ENCODE measurements around the gene ZMYND15. TPM values are rescaled to one million over a fixed set of nuclear protein-coding genes. Genes with fewer than 3 reads are reported as not detected.
A peak's percentile ranks its signal among the peaks of the same experiment; 100 is the strongest.

The ZMYND15 gene
- total and polyA plus RNA-seq, 2 of the 4 experiments (the other 2 are of a cell fraction): 0.07 TPM; not detected in 1

DNA sequence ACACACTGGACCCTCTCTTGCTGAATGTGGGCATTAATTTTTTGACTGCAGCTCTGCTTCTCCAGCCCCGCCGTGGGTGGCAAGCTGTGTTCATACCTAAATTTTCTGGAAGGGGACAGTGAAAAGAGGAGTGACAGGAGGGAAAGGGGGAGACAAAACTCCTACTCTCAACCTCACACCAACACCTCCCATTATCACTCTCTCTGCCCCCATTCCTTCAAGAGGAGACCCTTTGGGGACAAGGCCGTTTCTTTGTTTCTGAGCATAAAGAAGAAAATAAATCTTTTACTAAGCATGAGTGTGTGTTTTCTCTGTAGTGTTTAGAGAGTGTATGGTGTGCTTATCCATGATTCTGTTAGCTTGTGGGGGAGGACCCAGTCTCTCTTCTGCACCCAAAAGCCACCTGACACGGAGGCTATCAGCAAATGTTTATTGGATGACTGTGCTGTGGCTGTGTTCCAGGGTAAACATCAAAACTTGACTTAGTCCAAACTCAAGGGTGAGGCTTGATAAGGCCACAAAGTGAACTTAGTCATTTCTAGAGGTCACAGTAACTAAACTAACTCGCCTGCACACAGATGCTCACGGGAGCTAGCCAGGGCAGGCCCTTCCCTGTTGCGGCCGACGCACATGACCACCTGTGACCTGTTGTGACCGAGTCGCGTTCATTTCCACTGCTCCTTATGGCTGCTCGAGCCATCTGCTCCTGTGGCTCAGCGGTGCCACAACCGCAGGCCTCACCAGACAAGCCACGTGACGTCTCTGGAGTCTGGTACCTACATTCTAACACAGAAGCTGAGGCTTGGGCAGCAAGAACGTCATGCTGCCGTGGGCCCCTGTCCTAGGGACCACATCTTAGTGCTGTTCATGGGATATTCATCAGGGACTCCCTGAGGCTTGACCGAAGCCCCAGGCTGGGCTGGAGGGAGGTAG, 18.2 kb upstream of the ZMYND15 start:
- H4K5ac ChIP-seq (ENCODE audit: low read depth, low read length): no peak overlapping the region
- no peak overlapping the region for H3K27ac ChIP-seq (ENCODE audit: insufficient read depth, low read length)
- no peak overlapping the region for H4K91ac ChIP-seq (ENCODE audit: insufficient read depth, low read depth, low read length)
- no peak overlapping the region for H2BK5ac ChIP-seq (ENCODE audit: low read depth, low read length, poor library complexity, severe bottlenecking)
- peaks cover 5% of the 10 kb centered on the region for H3K9me1 ChIP-seq (ENCODE audit: insufficient read depth, low read length)
- peaks cover 2% of the 10 kb centered on the region; the same call in 1 of the 2 replicates for H3K36me3 ChIP-seq (ENCODE audit: control insufficient read depth, insufficient read depth, low read length)
- DNase-seq: peak; percentile 80
- H3K4me1 ChIP-seq (ENCODE audit: control insufficient read depth, insufficient read depth, low read length): peaks cover 5% of the 10 kb centered on the region
- no peak overlapping the region for H3K23ac ChIP-seq (ENCODE audit: low read depth, low read length)
- no peak overlapping the region for H3K18ac ChIP-seq (ENCODE audit: low read depth, low read length)
- H3K79me1 ChIP-seq (ENCODE audit: low read depth in 1 of 2, low read length in 2 of 2): no peaks in the 10 kb centered on the region
- H3K4ac ChIP-seq (ENCODE audit: low read depth, low read length): no peak overlapping the region; the same call in 1 of the 2 replicates
- dilution Hi-C loops (cut with HindIII; ENCODE audit: low sequenced_read_pairs, unreplicated experiment): no loop called here
- no peak overlapping the region for H3K4me3 ChIP-seq (ENCODE audit: insufficient read depth, low read depth, low read length)
- CTCF ChIA-PET: no interaction called here
- H3K27me3 ChIP-seq (ENCODE audit: control insufficient read depth, insufficient read depth, low read length): peaks cover 6% of the 10 kb centered on the region
- 0 out of 2 replicates have a peak, but pooled peaks cover 3% of the 10 kb centered on the region for H4K20me1 ChIP-seq (ENCODE audit: insufficient read depth, low read length)
- 69% methylated on average over 15 of the region's 20 CpGs; no CpG with 5 or more reads in 1 of the 2 experiments for WGBS, 2 experiments (ENCODE audit: extremely low coverage in 2 of 2, insufficient read length in 1 of 2)
- intact Hi-C loops (cut with micrococcal nuclease): no loop called here
- H2BK15ac ChIP-seq (ENCODE audit: low read depth, low read length): no peak overlapping the region
- no peaks in the 10 kb centered on the region for H3K9me3 ChIP-seq (ENCODE audit: control insufficient read depth, insufficient read depth, low read length)
- POLR2A ChIA-PET (ENCODE audit: unreplicated experiment): no interaction called here
- H3K4me2 ChIP-seq (ENCODE audit: low read depth, low read length): peak overlapping the region; percentile 4; the same call in 1 of the 2 replicates
- H2BK20ac ChIP-seq (ENCODE audit: low read depth, low read length): peak overlapping the region; percentile 12; the same call in 1 of the 2 replicates
- H4K8ac ChIP-seq (ENCODE audit: low read depth in 2 of 2, low read length in 2 of 2): no peak overlapping the region
- 0 out of 2 replicates have a peak overlapping the region, but pooled peaks have one; percentile 11 for H3K14ac ChIP-seq (replicated peaks; ENCODE audit: low read depth, low read length)
- H3K9ac ChIP-seq (ENCODE audit: low read depth, low read length): no peak overlapping the region
- no TSS peak for BruUV-seq (replicated peaks)
- in situ Hi-C loops (cut with MboI; ENCODE audit: low sequenced_read_pairs): no loop called here
- H2AFZ ChIP-seq (replicated peaks; ENCODE audit: low read length, poor library complexity): peak overlapping the region; percentile 65
- peak overlapping the region; percentile 87 for H2AK9ac ChIP-seq (replicated peaks; ENCODE audit: low read depth, low read length, poor library complexity)
- ATAC-seq (ENCODE audit: low read depth): peak; percentile 90
- no peak overlapping the region for H2BK120ac ChIP-seq (ENCODE audit: low read depth, low read length)
- H2AK5ac ChIP-seq (ENCODE audit: low read depth, low read length): no peak overlapping the region
- no peak overlapping the region for H3K56ac ChIP-seq (ENCODE audit: extremely low read depth, insufficient read depth, low read length)
- TF ChIP-seq BHLHE40 (IDR thresholded peaks at IDR 0.05; ENCODE audit: low read depth, low read length): peak; percentile 92
- no peak for TF ChIP-seq CEBPB (IDR thresholded peaks at IDR 0.05; ENCODE audit: low read depth, low read length)
- TF ChIP-seq RCOR1 (IDR thresholded peaks at IDR 0.05; ENCODE audit: insufficient replicate concordance, low read length): peak; percentile 87
- TF ChIP-seq MAFK (IDR thresholded peaks at IDR 0.05; ENCODE audit: low read depth, low read length): peak; percentile 1; the same call in 1 of the 2 replicates
- no peak for TF ChIP-seq CHD1 (IDR thresholded peaks at IDR 0.05; ENCODE audit: low read depth, low read length)
- TF ChIP-seq, protein P1, sequence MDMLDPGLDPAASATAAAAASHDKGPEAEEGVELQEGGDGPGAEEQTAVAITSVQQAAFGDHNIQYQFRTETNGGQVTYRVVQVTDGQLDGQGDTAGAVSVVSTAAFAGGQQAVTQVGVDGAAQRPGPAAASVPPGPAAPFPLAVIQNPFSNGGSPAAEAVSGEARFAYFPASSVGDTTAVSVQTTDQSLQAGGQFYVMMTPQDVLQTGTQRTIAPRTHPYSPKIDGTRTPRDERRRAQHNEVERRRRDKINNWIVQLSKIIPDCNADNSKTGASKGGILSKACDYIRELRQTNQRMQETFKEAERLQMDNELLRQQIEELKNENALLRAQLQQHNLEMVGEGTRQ (IDR thresholded peaks at IDR 0.05; ENCODE audit: low read depth, low read length): no peak
- TF ChIP-seq, protein P2, sequence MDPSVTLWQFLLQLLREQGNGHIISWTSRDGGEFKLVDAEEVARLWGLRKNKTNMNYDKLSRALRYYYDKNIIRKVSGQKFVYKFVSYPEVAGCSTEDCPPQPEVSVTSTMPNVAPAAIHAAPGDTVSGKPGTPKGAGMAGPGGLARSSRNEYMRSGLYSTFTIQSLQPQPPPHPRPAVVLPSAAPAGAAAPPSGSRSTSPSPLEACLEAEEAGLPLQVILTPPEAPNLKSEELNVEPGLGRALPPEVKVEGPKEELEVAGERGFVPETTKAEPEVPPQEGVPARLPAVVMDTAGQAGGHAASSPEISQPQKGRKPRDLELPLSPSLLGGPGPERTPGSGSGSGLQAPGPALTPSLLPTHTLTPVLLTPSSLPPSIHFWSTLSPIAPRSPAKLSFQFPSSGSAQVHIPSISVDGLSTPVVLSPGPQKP (IDR thresholded peaks at IDR 0.05; ENCODE audit: borderline replicate concordance, low read depth, low read length): no peak
- TF ChIP-seq RFX5 (IDR thresholded peaks at IDR 0.05; ENCODE audit: low read depth, low read length): no peak
- no peak for TF ChIP-seq MAZ (IDR thresholded peaks at IDR 0.05; ENCODE audit: borderline replicate concordance, low read depth, low read length)
- no peak for TF ChIP-seq POLR2A (IDR thresholded peaks at IDR 0.05; ENCODE audit: low read depth, low read length)
- TF ChIP-seq, protein P3, sequence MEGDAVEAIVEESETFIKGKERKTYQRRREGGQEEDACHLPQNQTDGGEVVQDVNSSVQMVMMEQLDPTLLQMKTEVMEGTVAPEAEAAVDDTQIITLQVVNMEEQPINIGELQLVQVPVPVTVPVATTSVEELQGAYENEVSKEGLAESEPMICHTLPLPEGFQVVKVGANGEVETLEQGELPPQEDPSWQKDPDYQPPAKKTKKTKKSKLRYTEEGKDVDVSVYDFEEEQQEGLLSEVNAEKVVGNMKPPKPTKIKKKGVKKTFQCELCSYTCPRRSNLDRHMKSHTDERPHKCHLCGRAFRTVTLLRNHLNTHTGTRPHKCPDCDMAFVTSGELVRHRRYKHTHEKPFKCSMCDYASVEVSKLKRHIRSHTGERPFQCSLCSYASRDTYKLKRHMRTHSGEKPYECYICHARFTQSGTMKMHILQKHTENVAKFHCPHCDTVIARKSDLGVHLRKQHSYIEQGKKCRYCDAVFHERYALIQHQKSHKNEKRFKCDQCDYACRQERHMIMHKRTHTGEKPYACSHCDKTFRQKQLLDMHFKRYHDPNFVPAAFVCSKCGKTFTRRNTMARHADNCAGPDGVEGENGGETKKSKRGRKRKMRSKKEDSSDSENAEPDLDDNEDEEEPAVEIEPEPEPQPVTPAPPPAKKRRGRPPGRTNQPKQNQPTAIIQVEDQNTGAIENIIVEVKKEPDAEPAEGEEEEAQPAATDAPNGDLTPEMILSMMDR (conservative IDR thresholded peaks at IDR 0.05; ENCODE audit: low read depth, low read length): no peak
- TF ChIP-seq MXI1 (IDR thresholded peaks at IDR 0.05; ENCODE audit: borderline replicate concordance, low read depth, low read length): no peak
- TF ChIP-seq NFE2L2 (IDR thresholded peaks at IDR 0.05; ENCODE audit: low read depth, low read length): no peak
- 0 out of 2 replicates have a peak, but pooled peaks have one; percentile 23 for TF ChIP-seq FOS (IDR thresholded peaks at IDR 0.05; ENCODE audit: low read depth, low read length)
